ENCODE results near the gene TLE5. TPM values are rescaled to one million over a fixed set of nuclear protein-coding genes. Genes with fewer than 3 reads are reported as not detected.
"Not testable (repeated sequence)": the region's sequence is repeated elsewhere in the genome, so short reads cannot be mapped to it uniquely, and the experiment has no call there.

TLE5 gene
- total RNA-seq, 8 experiments from 2014 or later, result 105 to 286 (median 141) TPM

DNA sequence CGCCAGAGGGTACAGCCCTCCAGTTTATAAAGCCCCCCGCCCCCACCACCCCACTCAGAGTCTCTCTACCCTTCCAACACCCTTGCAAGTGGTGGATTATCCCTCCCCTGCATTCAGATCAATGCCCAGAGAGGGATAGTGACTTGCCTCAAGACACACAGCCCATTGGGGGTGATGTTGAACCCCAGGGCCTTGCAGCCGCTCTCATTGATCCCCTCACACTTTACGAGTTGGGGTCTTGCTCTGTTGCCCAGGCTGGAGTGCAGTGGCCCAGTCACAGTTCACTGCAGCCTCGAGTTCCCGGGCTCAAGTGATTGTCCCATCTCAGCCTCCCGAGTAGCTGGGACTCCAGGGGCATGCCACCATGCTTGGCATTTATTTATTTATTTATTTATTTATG is 44.4 kb downstream of the TLE5 start:
- no peak for ATAC-seq (replicated peaks in 6 of 8)
- no peaks in the 10 kb centered on the region for H3K4me1 ChIP-seq (replicated peaks in 1 of 2)
- 40 to 100% (median 100%) methylated on average over 1 to 4 of the region's 7 CpGs; no CpG with 5 or more reads in 5 of the 10 experiments for WGBS, 10 experiments

DNA sequence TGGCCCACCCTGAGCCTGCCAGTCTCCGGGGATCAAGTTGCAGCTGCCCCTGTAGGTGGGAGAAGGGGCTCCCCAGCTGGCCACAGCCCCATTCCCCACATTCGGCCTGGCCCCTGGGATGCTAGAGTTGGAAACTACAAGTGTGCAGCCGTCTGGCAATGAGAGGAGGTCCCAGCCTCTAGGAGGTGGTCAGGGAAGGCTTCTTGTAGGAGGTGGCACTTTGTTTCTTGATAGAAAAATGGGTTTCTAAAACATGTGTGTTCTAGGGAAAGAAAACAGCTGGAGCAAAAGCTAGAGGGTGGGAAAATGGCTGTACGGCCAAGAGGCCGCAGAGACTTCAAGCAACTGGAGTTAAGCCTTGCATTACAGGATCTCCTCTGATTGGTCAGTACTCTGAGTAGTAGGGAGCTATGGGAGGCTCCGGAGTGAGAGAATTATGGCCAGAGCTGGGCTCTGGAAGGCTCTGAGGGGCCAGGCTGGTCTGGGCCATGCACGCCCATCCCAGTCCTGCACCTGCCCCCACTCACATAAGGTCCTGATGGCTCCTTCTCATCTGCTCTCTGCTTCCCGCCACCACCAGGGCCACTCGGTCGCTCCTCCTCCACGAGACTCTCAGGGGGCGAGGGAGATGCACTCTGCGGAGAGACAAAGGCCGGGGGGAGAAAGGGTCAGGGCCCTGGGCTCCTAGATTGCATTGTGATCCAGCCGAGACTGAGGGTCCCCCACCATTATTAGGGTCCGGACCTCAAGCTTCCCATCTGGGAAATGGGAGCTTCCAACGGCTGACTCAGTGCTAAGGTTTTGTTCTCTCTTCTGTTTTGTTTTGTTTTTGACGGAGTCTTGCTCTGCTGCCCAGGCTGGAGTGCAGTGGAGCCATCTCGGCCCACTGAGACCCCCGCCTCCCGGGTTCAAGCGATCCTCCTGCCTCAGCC is 46.9 kb downstream of the TLE5 start:
- H3K4me3 ChIP-seq, result no peak overlapping the region
- H3K4me1 ChIP-seq (replicated peaks in 1 of 2), result peaks cover 0 to 4% of the 10 kb centered on the region in 2 donors
- no peak overlapping the region for H3K27ac ChIP-seq
- in situ Hi-C loops (cut with MboI; ENCODE audit: low pct_unique_long_range_greater_than_20kb in 2 of 9, low sequenced_read_pairs in 9 of 9, unreplicated experiment in 9 of 9), result no loop called here
- ATAC-seq (replicated peaks in 6 of 8), result no peak
- WGBS, 10 experiments, result 7 to 93% (median 79%) methylated on average over 1 to 7 of the region's 22 CpGs; no CpG with 5 or more reads in 2 of the 10 experiments

More for the DNA sequence above, 44.4 kb downstream of the TLE5 start:
- Histone ChIP-seq H3K4me3 (no peak overlapping the region), H3K27ac (no peak overlapping the region)
- in situ Hi-C loops (cut with MboI; ENCODE audit: low pct_unique_long_range_greater_than_20kb in 2 of 9, low sequenced_read_pairs in 9 of 9, unreplicated experiment in 9 of 9), result no loop called here

DNA sequence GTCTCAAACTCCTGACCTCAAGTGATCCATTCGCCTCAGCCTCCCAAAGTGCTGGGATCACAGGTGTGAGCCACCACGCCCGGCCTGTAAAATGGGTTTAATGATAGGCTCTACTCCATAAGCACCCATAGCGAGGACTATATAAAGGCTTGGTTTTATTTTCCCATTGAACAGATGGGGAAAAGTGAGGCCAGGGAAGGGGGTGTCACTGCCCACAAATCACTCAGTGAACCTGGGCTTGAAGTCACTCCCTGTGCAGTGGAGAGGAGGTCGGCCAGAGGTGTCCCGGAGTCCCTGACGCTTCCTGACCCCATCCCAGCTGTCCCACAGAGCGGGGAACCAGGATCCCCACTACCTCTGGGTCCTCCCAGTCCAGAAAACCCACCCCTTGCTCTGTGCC is 48.2 kb downstream of the TLE5 start:
- no peak for ATAC-seq (replicated peaks in 6 of 8)
- in situ Hi-C loops (cut with MboI; ENCODE audit: low pct_unique_long_range_greater_than_20kb in 2 of 9, low sequenced_read_pairs in 9 of 9, unreplicated experiment in 9 of 9), result no loop called here
- H3K4me1 ChIP-seq (replicated peaks in 1 of 2), result peaks cover 0 to 4% of the 10 kb centered on the region in 2 donors
- H3K4me3 ChIP-seq, result no peak overlapping the region
- no peak overlapping the region for H3K27ac ChIP-seq
- 71 to 100% (median 96%) methylated on average over 1 to 4 of the region's 8 CpGs; no CpG with 5 or more reads in 4 of the 10 experiments for WGBS, 10 experiments

DNA sequence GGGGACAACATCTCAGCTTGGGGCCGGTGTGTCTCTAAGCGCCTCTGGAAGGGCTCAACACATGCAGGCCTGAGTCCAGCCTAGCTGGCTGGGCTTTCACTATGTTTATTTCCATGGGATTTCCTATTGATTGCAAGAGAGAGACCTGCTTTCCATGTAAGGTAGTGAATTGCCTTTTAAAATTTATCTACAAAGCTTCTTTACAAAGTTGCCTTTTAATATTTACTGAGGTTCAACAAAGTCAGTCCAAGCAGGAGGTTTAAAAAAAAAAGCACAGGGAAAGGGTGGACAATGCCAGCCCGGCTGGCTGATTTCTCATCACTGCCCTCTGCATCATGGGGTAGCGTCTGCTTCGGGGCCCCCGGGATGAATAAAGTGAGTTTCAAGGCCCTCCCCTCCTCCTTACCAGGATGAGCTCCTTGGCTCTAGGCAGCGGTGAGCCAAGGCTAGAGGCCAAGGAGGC is 49.0 kb downstream of the TLE5 start:
- Histone ChIP-seq H3K4me3 (no peak overlapping the region), H3K4me1 (replicated peaks in 1 of 2) (peaks cover 0 to 4% of the 10 kb centered on the region in 2 donors), H3K27ac (no peak overlapping the region)
- WGBS, 10 experiments, result 8 to 100% (median 67%) methylated on average over 1 to 5 of the region's 7 CpGs; no CpG with 5 or more reads in 3 of the 10 experiments
- ATAC-seq (replicated peaks in 6 of 8), result peak in 3 of 8 experiments; percentile 5 to 70 (median 26)
- in situ Hi-C loops (cut with MboI; ENCODE audit: low pct_unique_long_range_greater_than_20kb in 2 of 9, low sequenced_read_pairs in 9 of 9, unreplicated experiment in 9 of 9), result no loop called here

DNA sequence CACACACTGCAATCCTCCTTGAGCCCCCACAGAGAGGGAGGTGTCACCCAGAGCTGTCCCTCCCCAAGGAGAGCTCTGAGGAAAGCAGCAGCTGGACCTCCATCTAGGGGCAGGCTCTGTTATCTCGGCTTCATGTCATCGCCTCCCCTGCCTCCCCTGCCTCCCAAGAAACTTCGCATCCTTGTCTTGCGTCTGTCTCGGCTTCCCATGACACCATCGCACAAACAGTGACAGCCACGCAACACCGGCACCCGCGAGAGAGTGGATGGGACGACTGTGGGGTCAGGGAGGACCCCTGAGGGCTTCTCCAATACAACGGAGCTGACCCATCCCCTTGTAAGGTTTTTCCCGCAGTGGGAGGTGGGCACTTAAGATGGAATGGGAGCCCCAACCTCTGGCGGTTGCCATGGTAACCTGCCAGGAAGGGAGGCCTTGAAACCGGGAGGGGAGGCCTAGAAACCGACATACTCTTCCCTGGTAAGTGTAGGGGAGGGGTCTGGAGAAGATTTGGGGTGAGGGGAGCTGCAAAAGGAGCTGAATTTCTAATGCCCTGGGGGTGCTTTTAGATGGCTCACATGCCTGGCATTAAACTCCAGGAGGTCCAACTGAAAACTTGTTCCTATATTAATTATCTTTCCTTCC is 49.6 kb downstream of the TLE5 start:
- no peak overlapping the region for H3K27ac ChIP-seq
- 0 to 75% (median 36%) methylated on average over 1 to 11 of the region's 16 CpGs; no CpG with 5 or more reads in 4 of the 10 experiments for WGBS, 10 experiments
- H3K4me3 ChIP-seq, result no peak overlapping the region
- in situ Hi-C loops (cut with MboI; ENCODE audit: low pct_unique_long_range_greater_than_20kb in 2 of 9, low sequenced_read_pairs in 9 of 9, unreplicated experiment in 9 of 9), result no loop called here
- peaks cover 0 to 4% of the 10 kb centered on the region in 2 donors for H3K4me1 ChIP-seq (replicated peaks in 1 of 2)
- ATAC-seq (replicated peaks in 6 of 8), result peak in 4 of 8 experiments; percentile 24 to 69 (median 54)

DNA sequence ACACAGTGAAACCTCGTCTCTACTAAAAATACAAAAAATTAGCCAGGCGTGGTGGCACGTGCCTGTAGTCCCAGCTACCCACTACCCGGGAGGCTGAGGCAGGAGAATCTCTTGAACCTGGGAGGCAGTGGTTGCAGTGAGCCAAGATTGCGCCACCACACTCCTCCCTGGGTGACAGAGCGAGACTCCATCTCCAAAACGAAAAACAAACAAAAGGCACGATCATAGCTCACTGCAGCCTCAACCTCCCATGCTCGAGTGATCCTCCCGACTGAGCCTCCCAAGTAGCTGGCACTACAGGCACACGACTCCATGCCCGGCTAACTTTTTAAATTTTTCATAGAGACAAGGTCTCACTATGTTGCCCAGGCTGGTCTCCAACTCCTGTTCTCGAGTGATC is 50.2 kb downstream of the TLE5 start:
- H3K4me1 ChIP-seq (replicated peaks in 1 of 2); ATAC-seq (replicated peaks in 6 of 8); H3K4me3 ChIP-seq; H3K27ac ChIP-seq; in situ Hi-C loops (cut with MboI; ENCODE audit: low pct_unique_long_range_greater_than_20kb in 2 of 9, low sequenced_read_pairs in 9 of 9, unreplicated experiment in 9 of 9): not testable (repeated sequence)
- WGBS, 10 experiments, result 53 to 100% (median 77%) methylated on average over 1 to 8 of the region's 13 CpGs; no CpG with 5 or more reads in 2 of the 10 experiments

DNA sequence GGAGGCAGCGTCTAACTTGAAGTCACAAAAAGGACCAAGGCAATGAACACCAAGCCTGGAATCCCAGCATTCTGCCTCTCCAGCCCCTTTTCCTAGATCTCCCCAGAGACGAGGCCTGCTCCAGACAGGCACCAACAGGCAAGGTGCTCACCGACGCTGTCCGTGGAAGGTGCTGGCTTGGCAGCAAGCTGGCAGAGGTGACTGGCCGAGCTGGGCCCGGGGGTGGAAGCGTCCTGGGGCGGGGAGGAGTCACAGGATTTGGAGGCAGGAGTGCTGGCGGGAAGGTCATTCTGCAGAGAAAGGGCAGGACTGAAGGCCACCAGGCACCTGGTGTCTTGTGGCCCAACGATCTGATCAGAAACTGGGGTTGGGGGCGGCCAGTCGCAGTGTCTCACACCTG is 51.4 kb downstream of the TLE5 start:
- Histone ChIP-seq H3K4me3 (no peak overlapping the region), H3K27ac (no peak overlapping the region), H3K4me1 (replicated peaks in 1 of 2) (peaks cover 0 to 4% of the 10 kb centered on the region in 2 donors)
- in situ Hi-C loops (cut with MboI; ENCODE audit: low pct_unique_long_range_greater_than_20kb in 2 of 9, low sequenced_read_pairs in 9 of 9, unreplicated experiment in 9 of 9), result no loop called here
- 60 to 76% methylated on average over 2 to 8 of the region's 13 CpGs; no CpG with 5 or more reads in 8 of the 10 experiments for WGBS, 10 experiments
- no peak for ATAC-seq (replicated peaks in 6 of 8)

DNA sequence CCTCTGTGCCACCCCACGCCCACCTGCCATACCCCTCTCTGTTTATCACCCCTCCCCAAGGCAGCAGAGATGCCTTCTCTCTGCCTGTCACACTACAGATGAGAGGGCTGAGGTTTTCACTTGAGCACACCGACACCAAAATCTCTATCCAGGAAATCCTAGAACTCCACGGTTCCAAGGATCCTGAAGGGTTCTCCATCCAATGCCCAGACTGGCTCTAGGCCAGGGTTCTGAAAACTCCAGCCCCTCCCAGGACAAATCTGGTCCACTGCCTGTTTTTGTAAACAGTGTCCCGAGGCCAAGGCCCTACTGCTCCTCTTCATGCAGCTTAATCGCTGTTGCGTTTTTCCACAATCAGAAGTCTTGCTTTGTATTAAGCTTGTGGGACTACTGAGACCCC is 53.3 kb downstream of the TLE5 start:
- Histone ChIP-seq H3K27ac (no peak overlapping the region), H3K4me3 (no peak overlapping the region), H3K4me1 (replicated peaks in 1 of 2) (peaks cover 0 to 4% of the 10 kb centered on the region in 2 donors)
- in situ Hi-C loops (cut with MboI; ENCODE audit: low pct_unique_long_range_greater_than_20kb in 2 of 9, low sequenced_read_pairs in 9 of 9, unreplicated experiment in 9 of 9), result no loop called here
- ATAC-seq (replicated peaks in 6 of 8), result no peak
- 31 to 100% (median 60%) methylated on average over 1 to 3 of the region's 6 CpGs; no CpG with 5 or more reads in 7 of the 10 experiments for WGBS, 10 experiments

DNA sequence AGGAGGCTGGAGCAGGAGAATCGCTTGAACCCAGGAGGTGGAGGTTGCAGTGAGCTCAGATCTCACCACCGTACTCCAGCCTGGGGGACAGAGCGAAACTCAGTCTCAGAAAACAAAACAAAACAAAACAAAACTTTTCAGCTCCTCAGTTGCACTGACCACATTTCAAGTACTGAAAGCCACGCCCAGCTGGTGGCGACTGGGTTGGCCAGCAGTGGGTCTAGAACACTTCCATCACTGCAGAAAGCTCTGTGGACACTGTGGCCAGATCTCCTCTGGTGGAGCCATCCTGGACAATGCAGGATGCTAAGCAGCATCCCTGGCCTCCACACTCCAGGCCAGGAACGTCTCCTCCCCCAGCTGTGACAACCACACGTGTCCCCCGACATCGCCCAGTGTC is 54.3 kb downstream of the TLE5 start:
- in situ Hi-C loops (cut with MboI; ENCODE audit: low pct_unique_long_range_greater_than_20kb in 2 of 9, low sequenced_read_pairs in 9 of 9, unreplicated experiment in 9 of 9), result no loop called here
- no peak overlapping the region for H3K4me3 ChIP-seq
- 40 to 100% (median 71%) methylated on average over 1 to 2 of the region's 9 CpGs; no CpG with 5 or more reads in 4 of the 10 experiments for WGBS, 10 experiments
- no peak overlapping the region for H3K27ac ChIP-seq
- no peak for ATAC-seq (replicated peaks in 6 of 8)
- H3K4me1 ChIP-seq (replicated peaks in 1 of 2), result peaks cover 0 to 7% of the 10 kb centered on the region in 2 donors

DNA sequence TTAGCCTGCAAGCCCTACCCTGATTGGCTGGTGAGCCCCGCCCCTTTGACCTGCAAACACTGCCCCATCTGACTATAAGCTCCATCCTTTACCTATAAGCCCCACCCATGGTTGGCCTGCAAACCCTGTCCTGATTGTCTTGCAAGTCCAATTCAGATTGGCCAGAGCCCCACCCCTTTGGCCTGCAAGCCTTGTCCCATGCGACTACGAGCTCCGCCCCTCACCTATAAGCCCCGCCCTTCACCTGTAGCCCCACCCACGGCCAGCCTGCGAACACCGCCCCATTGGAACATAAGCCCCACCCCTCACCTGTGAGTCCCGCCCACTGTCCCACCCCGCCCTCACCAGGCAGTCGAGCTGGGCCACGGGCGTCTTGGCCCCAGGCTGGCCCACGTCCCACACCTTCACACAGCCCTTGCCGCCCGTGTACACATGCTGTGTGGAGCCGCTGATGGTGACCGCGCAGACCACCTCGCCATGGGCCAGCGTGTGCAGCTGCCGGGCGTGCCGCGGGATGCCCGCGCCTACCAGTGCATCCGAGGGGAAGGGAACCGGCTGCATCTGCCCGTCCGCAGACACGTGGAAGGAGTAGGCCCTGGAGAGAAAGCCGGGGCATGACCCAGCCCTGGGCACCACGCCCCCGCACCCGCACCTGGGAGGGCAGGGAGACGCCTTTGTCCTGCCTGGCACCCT is 56.1 kb downstream of the TLE5 start:
- in situ Hi-C loops (cut with MboI; ENCODE audit: low pct_unique_long_range_greater_than_20kb in 2 of 9, low sequenced_read_pairs in 9 of 9, unreplicated experiment in 9 of 9), result no loop called here
- H3K4me1 ChIP-seq (replicated peaks in 1 of 2), result peaks cover 0 to 3% of the 10 kb centered on the region in 2 donors
- H3K4me3 ChIP-seq, result no peak overlapping the region
- H3K27ac ChIP-seq, result no peak overlapping the region
- WGBS, 10 experiments, result 67 to 100% methylated on average over 1 to 3 of the region's 37 CpGs; no CpG with 5 or more reads in 8 of the 10 experiments
- no peak for ATAC-seq (replicated peaks in 6 of 8)

DNA sequence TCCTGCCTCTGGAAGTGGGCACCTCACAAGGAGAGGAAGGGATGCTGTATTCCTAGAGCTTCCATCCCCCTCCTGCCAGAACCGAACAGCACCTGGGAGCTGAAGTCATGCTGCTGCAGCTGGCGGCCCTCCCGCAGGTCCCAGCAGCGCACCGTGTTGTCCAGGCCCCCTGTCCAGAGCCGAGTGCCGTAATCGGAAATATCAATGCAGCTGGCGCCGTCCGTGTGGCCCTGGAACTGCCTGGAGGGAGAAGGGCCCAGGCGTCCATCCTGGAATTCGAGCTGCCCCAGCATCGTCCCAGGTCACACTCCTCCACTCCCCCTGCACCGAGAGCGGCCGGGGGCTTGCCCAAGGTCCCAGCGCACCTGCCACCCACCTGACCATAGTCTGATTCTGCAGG is 57.0 kb downstream of the TLE5 start:
- H3K4me1 ChIP-seq (replicated peaks in 1 of 2), result peaks cover 0 to 3% of the 10 kb centered on the region in 2 donors
- H3K4me3 ChIP-seq, result no peak overlapping the region
- in situ Hi-C loops (cut with MboI; ENCODE audit: low pct_unique_long_range_greater_than_20kb in 2 of 9, low sequenced_read_pairs in 9 of 9, unreplicated experiment in 9 of 9), result no loop called here
- WGBS, 10 experiments, result 93 to 100% methylated on average over 3 to 5 of the region's 18 CpGs; no CpG with 5 or more reads in 8 of the 10 experiments
- ATAC-seq (replicated peaks in 6 of 8), result no peak
- no peak overlapping the region for H3K27ac ChIP-seq

DNA sequence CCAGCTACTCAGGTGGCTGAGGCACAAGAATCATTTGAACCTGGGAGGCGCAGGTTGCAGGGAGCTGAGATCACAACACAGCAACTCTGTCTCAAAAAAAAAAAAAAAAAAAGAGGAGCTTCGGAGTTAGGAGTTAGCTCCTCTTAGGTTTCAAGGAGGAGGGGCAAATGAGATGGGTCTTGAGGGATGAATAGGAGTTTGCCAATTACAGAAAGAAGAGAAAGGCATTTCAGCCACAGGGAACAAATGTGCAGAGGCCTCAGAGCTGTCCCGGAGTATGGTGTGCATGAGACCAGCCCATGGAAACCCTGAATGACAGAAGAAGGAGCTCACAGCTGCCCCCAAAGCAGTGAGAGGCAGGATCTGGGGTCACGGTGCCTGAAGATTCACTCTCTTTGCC is 57.8 kb downstream of the TLE5 start:
- Histone ChIP-seq H3K4me3 (no peak overlapping the region), H3K27ac (no peak overlapping the region), H3K4me1 (replicated peaks in 1 of 2) (peaks cover 0 to 3% of the 10 kb centered on the region in 2 donors)
- in situ Hi-C loops (cut with MboI; ENCODE audit: low pct_unique_long_range_greater_than_20kb in 2 of 9, low sequenced_read_pairs in 9 of 9, unreplicated experiment in 9 of 9), result no loop called here
- ATAC-seq (replicated peaks in 6 of 8), result no peak
- WGBS, 10 experiments, result 43 to 100% (median 63%) methylated on average over 1 to 3 of the region's 4 CpGs; no CpG with 5 or more reads in 1 of the 10 experiments

Measured in motor neuron (in vitro differentiated cells).